ENCODE measurements around the gene GGACT.

GGACT gene

GRCh38 chr13:100484702-100485101, 103.9 kb downstream of the GGACT start:
- no peak overlapping the region for H3K4me3 ChIP-seq (ENCODE audit: low read depth, low read length)
- TF ChIP-seq CTCF (IDR thresholded peaks at IDR 0.05; ENCODE audit: control insufficient read depth, extremely low read depth, insufficient read depth) = no peak
- no peak for DNase-seq (ENCODE audit: low read depth)

- H3K4me3 ChIP-seq (ENCODE audit: low read depth, low read length) = no peak overlapping the region
- no peak for DNase-seq (ENCODE audit: low read depth)
- TF ChIP-seq CTCF (IDR thresholded peaks at IDR 0.05; ENCODE audit: control insufficient read depth, extremely low read depth, insufficient read depth) = no peak
Observed at GRCh38 chr13:100483841-100484381, 104.7 kb downstream of the GGACT start.

- H3K4me3 ChIP-seq (ENCODE audit: low read depth, low read length) = no peak overlapping the region
- no peak for DNase-seq (ENCODE audit: low read depth)
- no peak for TF ChIP-seq CTCF (IDR thresholded peaks at IDR 0.05; ENCODE audit: control insufficient read depth, extremely low read depth, insufficient read depth)
Observed at GRCh38 chr13:100483139-100483538, 105.5 kb downstream of the GGACT start.

- no peak for TF ChIP-seq CTCF (IDR thresholded peaks at IDR 0.05; ENCODE audit: control insufficient read depth, extremely low read depth, insufficient read depth)
- no peak overlapping the region for H3K4me3 ChIP-seq (ENCODE audit: low read depth, low read length)
- no peak for DNase-seq (ENCODE audit: low read depth)
Observed at GRCh38 chr13:100480676-100481075, 107.9 kb downstream of the GGACT start.

Measured in LNCaP clone FGC (cell line).